Effector CD4-positive, alpha-beta T cell (primary cell): ENCODE measurements around the gene TMEM54.

ENCODE experiments used
- DNase-seq: peaks from one replicate; pipeline ENCODE4 v3.0.0-alpha.2; 2020

The TMEM54 gene

DNA sequence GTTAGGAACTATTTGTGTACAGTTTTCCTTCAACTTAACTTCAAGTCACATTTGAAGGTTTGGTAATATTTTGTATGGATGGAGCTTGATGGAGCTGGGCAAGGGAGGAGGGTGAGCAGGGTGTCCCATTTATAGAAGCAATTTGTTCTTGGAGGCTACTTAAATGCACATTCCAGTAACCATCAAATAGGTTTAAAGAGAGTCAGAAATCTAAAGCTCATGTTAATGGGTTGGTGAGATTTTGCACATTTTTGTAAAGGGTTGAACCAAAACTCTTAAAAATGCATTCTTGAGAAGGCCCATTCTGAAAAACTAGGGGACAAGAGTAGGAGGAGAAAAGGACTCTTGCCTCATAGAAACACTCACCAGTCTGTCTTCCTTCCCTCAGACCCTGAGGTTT, 40.6 kb downstream of the TMEM54 start:
- DNase-seq = no peak

DNA sequence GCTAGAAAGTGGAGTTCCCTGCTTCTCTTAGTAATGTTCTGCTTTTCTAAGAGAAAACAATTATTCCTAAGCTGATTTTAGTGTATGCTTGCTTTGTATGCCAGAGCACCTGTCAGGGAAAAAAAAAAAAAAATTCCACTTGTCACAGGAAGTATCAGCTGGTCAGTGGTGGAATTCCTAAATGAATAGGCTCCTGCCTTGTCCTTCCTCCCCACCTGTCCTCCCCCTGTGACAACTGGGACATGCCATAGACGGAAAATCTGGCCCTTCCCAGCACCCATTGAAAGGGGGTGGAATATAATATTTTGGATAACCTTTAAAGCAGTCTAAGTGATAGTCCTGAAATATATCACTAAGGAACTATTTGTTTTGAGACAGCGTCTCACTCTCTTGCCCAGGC, 41.3 kb downstream of the TMEM54 start:
- DNase-seq = no peak

DNA sequence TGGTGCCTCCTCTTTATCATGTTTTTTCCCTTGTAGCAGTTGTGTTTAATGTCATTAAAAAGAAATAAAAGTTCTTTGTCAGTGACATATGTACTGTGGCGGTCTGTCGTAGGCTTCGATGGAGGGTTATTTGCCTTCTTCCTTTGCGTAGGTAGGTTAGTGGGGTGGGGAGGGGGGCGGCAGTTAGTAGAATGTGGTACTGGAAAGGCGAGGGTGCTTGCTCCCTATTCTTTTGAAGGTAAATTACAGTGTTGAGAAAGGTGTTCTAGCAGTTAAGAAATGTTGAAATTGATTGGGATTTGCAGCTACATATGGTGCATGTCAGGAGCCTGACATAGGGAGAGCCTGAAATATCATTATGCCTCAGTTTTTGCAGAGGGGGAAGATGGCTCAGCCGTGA, 42.4 kb downstream of the TMEM54 start:
- DNase-seq = no peak

DNA sequence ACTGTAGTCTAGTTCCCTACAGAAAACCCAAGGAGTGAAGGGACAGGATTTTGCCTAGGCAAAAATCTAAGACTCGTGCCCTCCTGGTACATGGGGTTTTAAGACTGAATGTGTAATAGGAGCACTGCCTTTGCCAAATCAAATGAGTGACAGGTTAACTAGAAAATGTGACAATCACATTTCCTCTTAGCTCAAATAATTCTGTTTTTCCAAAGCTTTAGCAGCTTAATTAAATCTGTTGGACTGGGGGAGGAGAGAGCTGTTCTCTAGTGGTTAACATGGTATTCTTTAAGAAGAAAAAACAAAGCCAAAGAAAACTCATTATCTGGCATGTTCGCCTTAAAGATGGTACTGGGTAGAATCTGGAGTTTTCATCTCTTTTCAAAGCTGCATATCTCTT, 43.1 kb downstream of the TMEM54 start:
- no peak for DNase-seq

DNA sequence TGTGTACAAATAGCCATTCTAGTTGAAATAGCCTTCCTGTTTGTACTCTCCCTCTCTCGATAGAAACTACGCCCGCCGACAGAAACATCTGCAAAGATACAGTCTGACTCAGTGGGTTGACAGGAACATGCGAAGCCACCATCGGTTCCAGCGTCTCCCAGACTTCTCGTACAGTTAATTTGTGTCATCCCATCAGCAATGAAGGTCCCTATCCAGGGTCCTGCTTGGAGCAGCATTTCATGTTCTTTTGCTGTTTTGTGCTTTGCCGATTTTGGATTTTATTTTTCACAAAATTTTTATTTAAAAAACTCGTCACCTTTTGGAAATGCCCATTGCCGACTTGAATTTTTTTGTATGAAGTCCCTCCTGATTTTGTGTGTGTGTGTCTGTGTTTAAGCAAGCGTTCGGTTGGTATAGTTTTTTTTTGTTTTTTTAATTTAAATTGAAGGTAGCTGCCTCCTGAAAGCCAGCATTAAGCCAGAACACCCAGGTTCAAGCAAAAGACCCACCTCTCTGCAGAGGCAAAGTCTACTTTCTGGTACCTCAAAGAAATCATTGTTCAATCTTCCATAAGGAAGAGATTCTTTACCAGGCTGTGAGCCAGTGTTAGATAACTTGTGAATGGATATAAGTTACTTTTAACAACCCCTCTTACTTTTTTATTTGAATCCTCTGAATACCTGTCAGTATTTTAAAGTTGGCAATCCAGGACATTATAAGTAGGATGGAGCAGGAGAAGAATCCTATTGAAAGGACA, 45.1 kb downstream of the TMEM54 start:
- DNase-seq = no peak

DNA sequence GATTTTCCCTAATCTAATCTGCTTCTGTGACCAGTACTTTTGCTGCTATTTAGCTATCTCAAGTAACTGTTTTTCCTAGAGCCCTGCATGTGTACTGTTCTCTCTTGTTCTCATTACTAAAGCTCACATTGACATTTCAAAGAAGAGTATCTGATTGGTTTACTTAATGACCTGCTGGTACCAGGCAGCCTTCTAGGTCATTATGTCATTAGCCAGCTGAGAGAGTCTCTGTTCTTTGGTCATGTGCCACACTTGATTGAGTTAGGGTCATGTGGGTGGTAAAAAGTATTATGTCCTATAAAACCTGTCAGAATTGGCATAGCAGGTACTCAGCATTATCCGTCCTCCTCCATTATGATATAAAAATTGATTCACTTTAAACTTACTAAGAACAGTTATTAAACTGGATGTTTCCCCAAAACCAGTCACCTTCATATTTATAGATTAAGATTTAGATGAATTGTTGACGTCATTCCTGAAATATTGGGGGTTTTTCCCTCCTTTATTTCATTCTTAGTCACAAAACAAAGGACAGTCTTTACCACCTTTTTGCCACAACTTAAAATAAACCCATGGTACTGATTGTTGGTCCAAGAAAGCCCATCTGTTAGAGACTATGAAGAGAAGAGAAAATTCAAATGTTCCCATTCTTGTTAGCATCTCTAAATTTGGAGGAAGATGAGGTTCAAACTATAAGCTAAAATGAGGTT, 52.7 kb downstream of the TMEM54 start:
- DNase-seq = no peak
